ENCODE data around the gene GSDME.

GSDME gene

DNA sequence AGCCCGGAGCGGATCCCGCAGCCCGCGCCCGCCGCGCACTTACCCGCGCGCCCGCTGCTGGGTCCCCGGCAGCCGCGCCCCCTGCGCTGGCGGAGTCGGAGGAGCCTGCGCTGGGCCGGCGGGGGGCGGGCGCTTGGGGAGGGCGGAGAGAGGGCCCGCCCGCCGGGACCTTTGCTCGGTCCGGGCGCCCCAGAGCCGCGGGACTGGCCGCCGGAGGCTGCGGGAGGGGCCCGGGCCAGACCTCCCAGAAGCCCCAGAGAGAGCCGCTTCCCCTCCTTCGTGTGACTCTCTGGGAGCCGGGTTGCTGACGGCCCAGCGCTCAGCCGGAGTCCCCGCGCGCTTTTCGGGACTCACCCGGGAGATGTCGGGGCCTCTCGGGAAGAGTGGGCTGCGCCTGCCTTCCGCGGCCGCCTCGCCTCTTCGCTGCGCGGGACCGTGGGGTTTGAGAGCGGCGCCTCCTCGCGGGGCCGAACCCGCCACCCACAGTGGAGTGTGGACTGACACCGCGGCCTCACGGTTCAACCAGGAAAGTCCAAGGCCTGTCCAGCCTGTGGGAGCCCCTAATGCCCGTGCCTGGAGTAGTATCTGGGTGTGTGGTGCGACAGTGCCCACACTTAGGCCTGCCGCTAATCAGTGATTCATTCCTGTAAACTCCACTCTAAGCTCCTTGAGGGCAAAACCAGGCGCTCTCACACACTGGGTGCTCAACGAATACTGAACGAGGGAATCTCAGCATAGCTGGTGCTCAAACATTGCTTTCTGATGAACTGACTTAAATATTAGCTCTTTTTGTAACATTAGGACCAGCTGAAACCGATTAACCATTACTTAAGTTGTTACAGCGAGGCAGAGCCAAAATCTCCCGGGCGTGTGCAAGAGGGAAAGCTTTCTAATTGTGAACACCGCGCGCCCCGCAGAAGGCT is at the start of gene GSDME:
GSDME (minus strand) TSS at position 112 of the 923 bp plus-strand sequence. CDS start 7,690 bp downstream, outside the sequence.
- DNase-seq (ENCODE audit: low read depth): peak; percentile 53
- peak within 1 kb of the TSS; percentile 61 for H3K4me3 ChIP-seq (ENCODE audit: control insufficient read depth, low read depth, low read length)
- TF ChIP-seq, protein P1, sequence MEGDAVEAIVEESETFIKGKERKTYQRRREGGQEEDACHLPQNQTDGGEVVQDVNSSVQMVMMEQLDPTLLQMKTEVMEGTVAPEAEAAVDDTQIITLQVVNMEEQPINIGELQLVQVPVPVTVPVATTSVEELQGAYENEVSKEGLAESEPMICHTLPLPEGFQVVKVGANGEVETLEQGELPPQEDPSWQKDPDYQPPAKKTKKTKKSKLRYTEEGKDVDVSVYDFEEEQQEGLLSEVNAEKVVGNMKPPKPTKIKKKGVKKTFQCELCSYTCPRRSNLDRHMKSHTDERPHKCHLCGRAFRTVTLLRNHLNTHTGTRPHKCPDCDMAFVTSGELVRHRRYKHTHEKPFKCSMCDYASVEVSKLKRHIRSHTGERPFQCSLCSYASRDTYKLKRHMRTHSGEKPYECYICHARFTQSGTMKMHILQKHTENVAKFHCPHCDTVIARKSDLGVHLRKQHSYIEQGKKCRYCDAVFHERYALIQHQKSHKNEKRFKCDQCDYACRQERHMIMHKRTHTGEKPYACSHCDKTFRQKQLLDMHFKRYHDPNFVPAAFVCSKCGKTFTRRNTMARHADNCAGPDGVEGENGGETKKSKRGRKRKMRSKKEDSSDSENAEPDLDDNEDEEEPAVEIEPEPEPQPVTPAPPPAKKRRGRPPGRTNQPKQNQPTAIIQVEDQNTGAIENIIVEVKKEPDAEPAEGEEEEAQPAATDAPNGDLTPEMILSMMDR (conservative IDR thresholded peaks at IDR 0.05; ENCODE audit: control insufficient read depth, insufficient read depth, low read depth, low read length): no peak

DNA sequence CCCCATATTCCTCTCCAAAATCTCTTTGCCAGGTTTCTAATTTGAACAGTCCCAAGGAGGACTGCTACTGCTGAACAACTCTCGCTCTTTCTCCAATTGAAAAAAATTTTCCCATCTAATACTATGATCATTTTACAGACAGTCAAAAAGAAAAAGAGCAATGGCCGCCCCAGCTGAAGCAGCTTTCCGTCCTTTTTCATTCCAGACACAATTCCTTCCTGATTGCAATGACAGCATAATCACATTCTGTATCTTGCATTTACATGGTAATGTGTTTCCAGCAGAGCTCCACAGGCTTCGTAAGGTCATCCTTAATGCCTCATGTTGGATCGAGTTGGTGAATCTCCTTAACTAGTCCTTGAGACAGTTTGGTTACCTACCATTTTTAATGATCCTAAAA is 45.0 kb upstream of the GSDME start:
- no peak for DNase-seq (ENCODE audit: low read depth)
- no peak overlapping the region for H3K4me3 ChIP-seq (ENCODE audit: control insufficient read depth, low read depth, low read length)
- TF ChIP-seq, protein P1 (conservative IDR thresholded peaks at IDR 0.05; ENCODE audit: control insufficient read depth, insufficient read depth, low read depth, low read length): no peak

DNA sequence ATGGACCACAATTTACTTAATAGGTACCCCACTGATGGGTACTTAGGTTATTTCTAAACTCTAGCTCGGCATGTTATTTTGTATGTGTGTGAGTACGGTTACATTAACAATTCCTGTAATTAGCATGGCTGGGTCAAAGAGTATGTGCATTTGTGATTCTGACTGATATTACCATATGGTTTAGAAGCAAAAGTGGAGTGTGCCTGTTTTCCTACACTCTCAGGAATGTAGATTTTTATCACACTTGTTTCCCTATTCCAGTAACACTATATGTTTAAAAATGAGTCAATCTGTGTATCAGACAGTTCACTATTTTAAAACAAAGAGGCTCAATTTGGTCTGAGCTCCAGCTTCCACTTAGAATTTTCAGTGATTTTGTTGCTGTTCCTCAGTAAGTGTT is 44.6 kb upstream of the GSDME start:
- no peak overlapping the region for H3K4me3 ChIP-seq (ENCODE audit: control insufficient read depth, low read depth, low read length)
- TF ChIP-seq, protein P1 (conservative IDR thresholded peaks at IDR 0.05; ENCODE audit: control insufficient read depth, insufficient read depth, low read depth, low read length): no peak
- no peak for DNase-seq (ENCODE audit: low read depth)

DNA sequence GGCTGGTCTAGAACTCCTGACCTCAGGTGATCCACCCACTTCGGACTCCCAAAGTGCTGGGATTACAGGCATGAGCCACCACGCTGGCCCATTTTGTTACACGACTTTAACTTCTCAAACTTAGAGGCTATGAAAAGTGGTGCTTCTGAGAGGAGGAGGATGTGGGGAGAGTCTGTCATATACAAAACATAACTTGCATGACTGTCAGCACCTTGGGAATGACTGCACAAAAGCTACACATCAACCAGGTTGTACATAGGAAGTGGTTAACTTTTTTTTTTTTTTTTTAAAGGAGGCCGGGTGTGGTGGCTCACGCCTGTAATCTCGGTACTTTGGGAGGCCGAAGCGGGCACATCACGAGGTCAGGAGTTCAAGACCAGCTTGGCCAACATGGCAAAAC is 43.4 kb upstream of the GSDME start:
- no peak for DNase-seq (ENCODE audit: low read depth)
- TF ChIP-seq, protein P1 (conservative IDR thresholded peaks at IDR 0.05; ENCODE audit: control insufficient read depth, insufficient read depth, low read depth, low read length): no peak
- H3K4me3 ChIP-seq (ENCODE audit: control insufficient read depth, low read depth, low read length): no peak overlapping the region

DNA sequence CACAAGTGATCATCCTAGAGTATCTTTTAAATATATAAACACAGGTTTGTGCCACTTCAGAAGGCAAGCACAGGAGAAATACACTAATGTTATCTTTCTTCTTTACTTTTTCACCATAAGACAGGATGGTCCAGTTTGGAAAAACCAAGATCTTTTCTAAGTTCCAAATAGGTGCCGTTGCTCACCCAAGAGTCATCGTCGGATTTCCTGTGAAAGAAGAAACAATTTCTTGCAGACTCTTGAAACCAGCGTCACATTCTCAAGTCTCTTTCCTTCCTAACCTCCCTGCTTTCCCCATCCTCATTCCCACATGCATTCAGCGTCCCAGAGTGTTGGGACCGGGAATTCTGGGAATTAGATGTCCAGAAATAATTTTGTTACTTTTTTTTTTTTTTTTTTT is 42.8 kb upstream of the GSDME start:
- H3K4me3 ChIP-seq (ENCODE audit: control insufficient read depth, low read depth, low read length): no peak overlapping the region
- TF ChIP-seq, protein P1 (conservative IDR thresholded peaks at IDR 0.05; ENCODE audit: control insufficient read depth, insufficient read depth, low read depth, low read length): no peak

DNA sequence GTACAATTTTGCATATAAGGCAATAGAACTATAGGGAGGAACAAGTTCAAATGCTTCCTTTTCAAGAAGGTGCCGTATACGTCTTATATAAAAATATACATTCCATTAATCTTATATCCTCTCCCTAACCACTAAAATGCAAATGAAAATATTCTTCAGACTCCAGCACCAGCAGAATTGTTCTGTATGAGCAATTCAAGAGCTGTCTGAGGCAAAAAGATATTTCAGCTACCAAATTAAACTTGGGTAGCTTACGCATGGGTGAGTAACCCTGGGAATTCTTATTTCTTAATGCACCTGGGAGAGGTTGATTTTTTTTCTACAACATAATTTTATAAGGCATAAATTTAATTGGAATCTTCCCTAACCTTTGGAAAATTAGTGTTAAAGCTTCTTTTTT is 42.2 kb upstream of the GSDME start:
- no peak overlapping the region for H3K4me3 ChIP-seq (ENCODE audit: control insufficient read depth, low read depth, low read length)
- DNase-seq (ENCODE audit: low read depth): no peak
- TF ChIP-seq, protein P1 (conservative IDR thresholded peaks at IDR 0.05; ENCODE audit: control insufficient read depth, insufficient read depth, low read depth, low read length): no peak

More for the DNA sequence above, 42.8 kb upstream of the GSDME start:
- DNase-seq (ENCODE audit: low read depth): no peak

All from fibroblast of mammary gland (primary cell).